ENCODE data around the gene NCAM2. TPM values are rescaled to one million over a fixed set of nuclear protein-coding genes. Genes with fewer than 3 reads are reported as not detected.

The NCAM2 gene
- total and polyA plus RNA-seq, 2 of the 8 experiments (the other 6 are each of a cell fraction or from before 2014, with no cell fraction given) = 0.14 to 1.1 TPM

GRCh38 chr21:21057349-21058062 is 59.3 kb downstream of the NCAM2 start:
- H2BK20ac ChIP-seq (ENCODE audit: low read length) = no peak overlapping the region
- no peak overlapping the region for H2BK120ac ChIP-seq (replicated peaks; ENCODE audit: low read depth, low read length)
- no peak overlapping the region for H3K56ac ChIP-seq (replicated peaks; ENCODE audit: insufficient read length, low read depth, low read length)
- no peaks in the 10 kb centered on the region for H3K27me3 ChIP-seq (replicated peaks in 1 of 4; ENCODE audit: control insufficient read depth in 3 of 4, extremely low read depth in 1 of 4, insufficient read depth in 3 of 4, low read length in 3 of 4)
- 51% methylated on average over 8 of the region's 8 CpGs; no CpG with 5 or more reads in 1 of the 2 experiments for WGBS, 2 experiments (ENCODE audit: extremely low coverage in 1 of 2, insufficient coverage in 1 of 2, insufficient read length in 1 of 2, insufficient replicate concordance in 2 of 2, low coverage in 1 of 2, low lambda C conversion rate in 2 of 2, missing lambda C conversion rate in 1 of 2)
- H2BK5ac ChIP-seq (ENCODE audit: low read depth, low read length) = no peak overlapping the region
- ChIA-PET CTCF (ENCODE audit: partially characterized antibody) (interaction anchor here (0.7 kb wide), 1 partner anchor 321 kb away, joined by 6 read pairs; no protein-coding TSS in a partner anchor), POLR2A (ENCODE audit: partially characterized antibody) (no interaction called here)
- no peak overlapping the region for H4K91ac ChIP-seq (replicated peaks; ENCODE audit: insufficient read length, low read length)
- no peak overlapping the region for H2AK5ac ChIP-seq (ENCODE audit: low read depth, low read length)
- FAIRE-seq (peak; percentile 32), DNase-seq (ENCODE audit: low read depth in 1 of 2, low spot score in 2 of 2) (no peak)
- no peak overlapping the region for H2BK12ac ChIP-seq (ENCODE audit: low read depth, low read length)
- no peak overlapping the region for H4K8ac ChIP-seq (ENCODE audit: extremely low read depth, insufficient read depth, low read length)
- no peaks in the 10 kb centered on the region for H4K20me1 ChIP-seq (replicated peaks in 1 of 2; ENCODE audit: control insufficient read depth in 1 of 2, insufficient read depth in 2 of 2, low read length in 2 of 2)
- no peak overlapping the region for H4K5ac ChIP-seq (ENCODE audit: insufficient read length, low read depth, low read length)
- no peaks in the 10 kb centered on the region; the same call in 1 of the 2 replicates for H3K23me2 ChIP-seq (ENCODE audit: low read depth, low read length)
- H3K9me3 ChIP-seq (ENCODE audit: insufficient read depth in 2 of 2, low read depth in 1 of 2, low read length in 1 of 2) = no peaks in the 10 kb centered on the region
- H3K79me2 ChIP-seq (ENCODE audit: control insufficient read depth in 1 of 2, insufficient read depth in 2 of 2, low read length in 2 of 2) = no peaks in the 10 kb centered on the region
- H3K23ac ChIP-seq (ENCODE audit: insufficient read length) = no peak overlapping the region
- no peak overlapping the region for H2AFZ ChIP-seq (ENCODE audit: low read length)
- H3K4ac ChIP-seq (replicated peaks; ENCODE audit: insufficient read length, low read depth, low read length) = no peak overlapping the region
- peaks cover 0 to 4% (median 0%) of the 10 kb centered on the region in 4 experiments; a peak in 1 of 7 replicates for H3K4me1 ChIP-seq (replicated peaks in 1 of 4; ENCODE audit: control insufficient read depth in 3 of 4, insufficient read depth in 4 of 4, low read length in 3 of 4)
- no peak overlapping the region for H3K14ac ChIP-seq (ENCODE audit: insufficient read length)
- no peak overlapping the region for H3K9ac ChIP-seq (replicated peaks in 1 of 4; ENCODE audit: extremely low read depth in 1 of 4, low read depth in 3 of 4, low read length in 3 of 4)
- H2BK15ac ChIP-seq (ENCODE audit: low read length) = no peak overlapping the region
- H3K79me1 ChIP-seq (ENCODE audit: low read depth, low read length) = no peaks in the 10 kb centered on the region
- peak overlapping the region in 1 of 4 experiments; percentile 31; a peak in 2 of 8 replicates for H3K4me3 ChIP-seq (ENCODE audit: extremely low read depth in 1 of 4, insufficient read depth in 2 of 4, low read depth in 3 of 4, low read length in 4 of 4)
- no peak overlapping the region for H3K27ac ChIP-seq (ENCODE audit: low read depth, low read length)
- H3K4me2 ChIP-seq (ENCODE audit: insufficient read depth in 1 of 2, low read depth in 2 of 2, low read length in 2 of 2) = peak overlapping the region; percentile 4 to 31; a peak in 2 of 4 replicates
- no peaks in the 10 kb centered on the region for H3K36me3 ChIP-seq (ENCODE audit: control insufficient read depth in 2 of 4, insufficient read depth in 4 of 4, low read length in 3 of 4)
- no peak overlapping the region for H3K18ac ChIP-seq (ENCODE audit: extremely low read depth, low read length)
- TF ChIP-seq KDM1A (IDR thresholded peaks at IDR 0.05; ENCODE audit: borderline replicate concordance, low read length) (no peak), CEBPB (IDR thresholded peaks at IDR 0.05; ENCODE audit: low read depth, low read length) (no peak), CBX5 (IDR thresholded peaks at IDR 0.05; ENCODE audit: low read depth, low read length) (no peak)
